ENCODE results near the gene ENTHD1. TPM values are rescaled to one million over a fixed set of nuclear protein-coding genes. Genes with fewer than 3 reads are reported as not detected.

Gene ENTHD1
- total RNA-seq, 3 donors from 2014 or later: not detected

- H3K9me3 ChIP-seq: peaks cover 0 to 4% of the 10 kb centered on the region in 2 donors
- no peak for DNase-seq (ENCODE audit: low spot score in 2 of 2)
- no peaks in the 10 kb centered on the region for H3K27me3 ChIP-seq
- H3K27ac ChIP-seq: no peak overlapping the region
- H3K36me3 ChIP-seq: no peaks in the 10 kb centered on the region
- TF ChIP-seq POLR2A (IDR thresholded peaks at IDR 0.05) (no peak), CTCF (IDR thresholded peaks at IDR 0.05) (no peak), POLR2AphosphoS5 (IDR thresholded peaks at IDR 0.05) (no peak)
- intact Hi-C loops (cut with DNase I; ENCODE audit: low total_unique reads): no loop called here
- no peak overlapping the region for H3K4me3 ChIP-seq
- H3K4me1 ChIP-seq: no peaks in the 10 kb centered on the region
Observed at GRCh38 chr22:39789788-39790187, 103.8 kb downstream of the ENTHD1 start.

- no peak for TF ChIP-seq POLR2A (IDR thresholded peaks at IDR 0.05)
- TF ChIP-seq POLR2AphosphoS5 (IDR thresholded peaks at IDR 0.05): no peak
- no peak for TF ChIP-seq CTCF (IDR thresholded peaks at IDR 0.05)
- no peak overlapping the region for H3K4me3 ChIP-seq
- no peaks in the 10 kb centered on the region for H3K27me3 ChIP-seq
- H3K4me1 ChIP-seq: no peaks in the 10 kb centered on the region
- H3K36me3 ChIP-seq: no peaks in the 10 kb centered on the region
- no peak for DNase-seq (ENCODE audit: low spot score in 2 of 2)
- intact Hi-C loops (cut with DNase I; ENCODE audit: low total_unique reads): no loop called here
- no peaks in the 10 kb centered on the region for H3K9me3 ChIP-seq
- no peak overlapping the region for H3K27ac ChIP-seq
Observed at GRCh38 chr22:39785232-39785631, 108.3 kb downstream of the ENTHD1 start.

- H3K27me3 ChIP-seq: no peaks in the 10 kb centered on the region
- no peak overlapping the region for H3K4me3 ChIP-seq
- H3K36me3 ChIP-seq: no peaks in the 10 kb centered on the region
- no peaks in the 10 kb centered on the region for H3K4me1 ChIP-seq
- TF ChIP-seq POLR2AphosphoS5 (IDR thresholded peaks at IDR 0.05): no peak
- TF ChIP-seq CTCF (IDR thresholded peaks at IDR 0.05): no peak
- TF ChIP-seq POLR2A (IDR thresholded peaks at IDR 0.05): no peak
- intact Hi-C loops (cut with DNase I; ENCODE audit: low total_unique reads): no loop called here
- H3K27ac ChIP-seq: no peak overlapping the region
- no peak for DNase-seq (ENCODE audit: low spot score in 2 of 2)
- no peaks in the 10 kb centered on the region for H3K9me3 ChIP-seq
Observed at GRCh38 chr22:39777716-39778454, 115.7 kb downstream of the ENTHD1 start.

GRCh38 chr22:39776295-39777009 is 117.1 kb downstream of the ENTHD1 start:
- no peak for DNase-seq (ENCODE audit: low spot score in 2 of 2)
- Histone ChIP-seq H3K4me3 (no peak overlapping the region), H3K27ac (no peak overlapping the region), H3K4me1 (no peaks in the 10 kb centered on the region), H3K27me3 (no peaks in the 10 kb centered on the region), H3K9me3 (no peaks in the 10 kb centered on the region), H3K36me3 (no peaks in the 10 kb centered on the region)
- intact Hi-C loops (cut with DNase I; ENCODE audit: low total_unique reads): no loop called here
- TF ChIP-seq POLR2AphosphoS5 (IDR thresholded peaks at IDR 0.05): no peak
- no peak for TF ChIP-seq POLR2A (IDR thresholded peaks at IDR 0.05)
- TF ChIP-seq CTCF (IDR thresholded peaks at IDR 0.05): no peak

- Histone ChIP-seq H3K27ac (no peak overlapping the region), H3K4me1 (no peaks in the 10 kb centered on the region), H3K9me3 (no peaks in the 10 kb centered on the region), H3K27me3 (no peaks in the 10 kb centered on the region), H3K4me3 (no peak overlapping the region), H3K36me3 (no peaks in the 10 kb centered on the region)
- intact Hi-C loops (cut with DNase I; ENCODE audit: low total_unique reads): no loop called here
- DNase-seq (ENCODE audit: low spot score in 2 of 2): no peak
- TF ChIP-seq POLR2A (IDR thresholded peaks at IDR 0.05): no peak
- TF ChIP-seq POLR2AphosphoS5 (IDR thresholded peaks at IDR 0.05): no peak
- TF ChIP-seq CTCF (IDR thresholded peaks at IDR 0.05): no peak
Observed at GRCh38 chr22:39773976-39774539, 119.5 kb downstream of the ENTHD1 start.

Measured in breast epithelium (tissue), 4 donors.